Measurements from ENCODE around the gene FPGS.

The FPGS gene

DNA sequence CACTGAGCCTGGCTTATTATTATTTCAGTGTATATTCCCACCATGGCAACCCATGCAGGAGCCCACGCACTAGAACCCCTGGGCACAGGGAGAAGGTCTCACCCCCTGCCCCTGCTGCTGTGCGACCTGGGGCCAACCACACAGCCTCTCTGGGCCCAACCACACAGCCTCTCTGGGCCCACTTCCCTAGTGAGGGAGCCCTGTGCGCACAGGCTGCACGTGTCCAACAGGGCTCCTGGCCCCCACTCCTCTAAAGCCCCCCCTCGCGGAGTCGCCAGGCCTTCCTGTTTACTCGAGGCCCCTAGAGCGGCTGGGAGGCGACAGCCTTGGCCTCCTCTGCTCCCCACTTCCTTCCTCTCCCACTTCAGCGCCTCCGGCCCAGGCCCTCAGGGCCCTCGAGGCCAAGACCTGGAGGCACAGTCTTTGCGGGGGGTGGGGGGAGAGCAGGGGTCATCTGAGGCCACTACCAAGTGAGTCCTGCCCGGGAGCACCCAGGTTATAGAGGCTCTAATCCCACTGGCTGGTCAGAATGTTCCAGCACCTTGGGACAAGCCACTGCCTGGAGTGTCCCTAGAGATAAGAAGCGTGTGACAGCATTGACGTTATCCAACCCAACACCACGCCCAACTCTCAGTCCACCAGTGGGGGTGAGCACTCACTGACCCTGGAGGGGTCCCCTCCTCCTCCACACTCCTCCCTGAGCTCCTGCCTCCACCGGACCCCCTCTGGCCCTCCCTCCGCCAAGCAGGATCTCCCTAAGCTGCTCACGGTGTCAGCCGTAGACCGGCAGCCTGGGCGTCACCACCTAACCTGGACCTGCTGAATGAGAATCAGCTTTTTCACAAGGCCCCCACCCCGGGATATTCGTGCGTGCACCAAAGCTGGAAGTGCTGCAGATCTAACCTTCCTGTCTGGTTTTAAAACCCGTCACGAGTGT lies 59.7 kb downstream of the FPGS start:
- TF ChIP-seq SIN3A (IDR thresholded peaks at IDR 0.05; ENCODE audit: borderline replicate concordance, insufficient read depth, low read length) (0 out of 2 replicates have a peak, but pooled peaks have one; percentile 44), POLR2AphosphoS5 (IDR thresholded peaks at IDR 0.05; ENCODE audit: low read depth, low read length) (no peak), TAF1 (IDR thresholded peaks at IDR 0.05; ENCODE audit: borderline replicate concordance, insufficient read depth, low read length) (no peak), FOXP2 (optimal IDR thresholded peaks at IDR 0.05; ENCODE audit: borderline replicate concordance, extremely low read depth, extremely low read length, insufficient read depth) (no peak)
- TF ChIP-seq, protein P1, sequence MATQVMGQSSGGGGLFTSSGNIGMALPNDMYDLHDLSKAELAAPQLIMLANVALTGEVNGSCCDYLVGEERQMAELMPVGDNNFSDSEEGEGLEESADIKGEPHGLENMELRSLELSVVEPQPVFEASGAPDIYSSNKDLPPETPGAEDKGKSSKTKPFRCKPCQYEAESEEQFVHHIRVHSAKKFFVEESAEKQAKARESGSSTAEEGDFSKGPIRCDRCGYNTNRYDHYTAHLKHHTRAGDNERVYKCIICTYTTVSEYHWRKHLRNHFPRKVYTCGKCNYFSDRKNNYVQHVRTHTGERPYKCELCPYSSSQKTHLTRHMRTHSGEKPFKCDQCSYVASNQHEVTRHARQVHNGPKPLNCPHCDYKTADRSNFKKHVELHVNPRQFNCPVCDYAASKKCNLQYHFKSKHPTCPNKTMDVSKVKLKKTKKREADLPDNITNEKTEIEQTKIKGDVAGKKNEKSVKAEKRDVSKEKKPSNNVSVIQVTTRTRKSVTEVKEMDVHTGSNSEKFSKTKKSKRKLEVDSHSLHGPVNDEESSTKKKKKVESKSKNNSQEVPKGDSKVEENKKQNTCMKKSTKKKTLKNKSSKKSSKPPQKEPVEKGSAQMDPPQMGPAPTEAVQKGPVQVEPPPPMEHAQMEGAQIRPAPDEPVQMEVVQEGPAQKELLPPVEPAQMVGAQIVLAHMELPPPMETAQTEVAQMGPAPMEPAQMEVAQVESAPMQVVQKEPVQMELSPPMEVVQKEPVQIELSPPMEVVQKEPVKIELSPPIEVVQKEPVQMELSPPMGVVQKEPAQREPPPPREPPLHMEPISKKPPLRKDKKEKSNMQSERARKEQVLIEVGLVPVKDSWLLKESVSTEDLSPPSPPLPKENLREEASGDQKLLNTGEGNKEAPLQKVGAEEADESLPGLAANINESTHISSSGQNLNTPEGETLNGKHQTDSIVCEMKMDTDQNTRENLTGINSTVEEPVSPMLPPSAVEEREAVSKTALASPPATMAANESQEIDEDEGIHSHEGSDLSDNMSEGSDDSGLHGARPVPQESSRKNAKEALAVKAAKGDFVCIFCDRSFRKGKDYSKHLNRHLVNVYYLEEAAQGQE (IDR thresholded peaks at IDR 0.05; ENCODE audit: insufficient read depth in 1 of 2, low read depth in 2 of 2, low read length in 2 of 2), result peak in 1 of 2 experiments; percentile 57; a peak in 1 of 4 replicates

DNA sequence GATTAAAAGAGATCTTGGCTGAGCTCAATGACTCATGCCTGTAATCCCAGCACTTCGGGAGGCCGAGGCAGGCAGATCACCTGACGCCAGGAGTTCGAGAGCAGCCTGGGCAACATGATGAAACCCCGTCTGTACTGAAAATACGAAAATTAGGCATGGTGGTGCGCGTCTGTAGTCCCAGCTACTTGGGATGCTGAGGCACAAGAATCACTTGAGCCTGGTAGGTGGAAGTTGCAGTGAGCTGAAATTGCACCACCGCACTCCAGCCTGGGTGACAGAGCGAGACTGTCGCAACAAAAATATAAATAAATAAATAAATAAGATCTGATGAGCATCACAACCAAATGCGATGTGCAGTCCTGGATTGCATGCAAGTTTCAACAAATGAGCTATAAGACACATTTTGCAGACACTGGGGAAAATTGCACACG lies 60.5 kb downstream of the FPGS start:
- TF ChIP-seq SIN3A (IDR thresholded peaks at IDR 0.05; ENCODE audit: borderline replicate concordance, insufficient read depth, low read length) (no peak), TAF1 (IDR thresholded peaks at IDR 0.05; ENCODE audit: borderline replicate concordance, insufficient read depth, low read length) (no peak), FOXP2 (optimal IDR thresholded peaks at IDR 0.05; ENCODE audit: borderline replicate concordance, extremely low read depth, extremely low read length, insufficient read depth) (no peak), POLR2AphosphoS5 (IDR thresholded peaks at IDR 0.05; ENCODE audit: low read depth, low read length) (no peak)
- TF ChIP-seq, protein P1 (IDR thresholded peaks at IDR 0.05; ENCODE audit: insufficient read depth in 1 of 2, low read depth in 2 of 2, low read length in 2 of 2), result no peak
